IMR-90 (cell line): ENCODE measurements around the gene CRIM1. TPM values are rescaled to one million over a fixed set of nuclear protein-coding genes. Genes with fewer than 3 reads are reported as not detected.

Experiments used
- ATAC-seq: fragments of 200-7000 bp; cut with Tn5 transposase; 2 replicates; pipeline ENCODE4 v1.9.1; 2020; ENCODE audit warnings: low read depth, mild to moderate bottlenecking, moderate library complexity
- BruUV-seq: library from RNA; stranded (reverse); fragments of 400-500 nt; replicated peaks from 2 replicates; lab custom pipeline; 2021; lab: Mats Ljungman, UMichigan
- CTCF ChIA-PET: fragments of 300-600 bp; formaldehyde crosslinking; extraction: SDS; loops from one replicate; lab custom pipeline; 2021; ENCODE audit warnings: antibody characterized with exemption; lab: Yijun Ruan, JAX
- POLR2A ChIA-PET: fragments of 300-600 bp; sonication (Branson Sonifier 250); formaldehyde crosslinking; loops from one replicate; lab custom pipeline; 2022; ENCODE audit warnings: antibody characterized with exemption; ENCODE audit not compliant: unreplicated experiment; lab: Charles Lee
- DNase-seq: peaks from one replicate; pipeline ENCODE4 v3.0.0; 2013
- H2AFZ ChIP-seq: replicated peaks from 2 replicates; pipeline ENCODE3; 2013; ENCODE audit warnings: low read length, mild to moderate bottlenecking; ENCODE audit not compliant: poor library complexity
- H2AK5ac ChIP-seq: 2 replicates; pipeline ENCODE4 v1.6.1; 2013; ENCODE audit warnings: low read depth, low read length, inconsistent platforms
- H2AK9ac ChIP-seq: replicated peaks from 2 replicates; pipeline ENCODE3; 2013; ENCODE audit warnings: mild to moderate bottlenecking, low read depth, low read length, moderate library complexity; ENCODE audit not compliant: poor library complexity
- H2BK120ac ChIP-seq: 2 replicates; pipeline ENCODE4 v1.6.1; 2013; ENCODE audit warnings: low read depth, low read length, inconsistent platforms
- H2BK15ac ChIP-seq: 3 replicates; pipeline ENCODE4 v1.6.1; 2013; ENCODE audit warnings: low read depth, low read length, inconsistent platforms
- H2BK20ac ChIP-seq: 2 replicates; pipeline ENCODE4 v1.6.1; 2013; ENCODE audit warnings: low read depth, mild to moderate bottlenecking, inconsistent platforms, low read length, moderate library complexity
- H2BK5ac ChIP-seq: 2 replicates; pipeline ENCODE4 v1.6.1; 2013; ENCODE audit warnings: mild to moderate bottlenecking, low read depth, low read length, inconsistent platforms; ENCODE audit not compliant: poor library complexity, severe bottlenecking
- H3K14ac ChIP-seq: replicated peaks from 2 replicates; pipeline ENCODE4 v1.6.1; 2013; ENCODE audit warnings: low read depth, low read length, inconsistent platforms
- H3K18ac ChIP-seq: 2 replicates; pipeline ENCODE4 v1.6.1; 2013; ENCODE audit warnings: low read depth, low read length, control low read depth
- H3K23ac ChIP-seq: 2 replicates; pipeline ENCODE4 v1.6.1; 2013; ENCODE audit warnings: low read depth, low read length, inconsistent platforms
- H3K27ac ChIP-seq: 2 replicates; pipeline ENCODE4 v1.5.1; 2013; ENCODE audit warnings: mild to moderate bottlenecking, control low read depth, low read length; ENCODE audit not compliant: insufficient read depth
- H3K27me3 ChIP-seq: 2 replicates; pipeline ENCODE4 v1.6.1; 2013; ENCODE audit warnings: low read length; ENCODE audit not compliant: control insufficient read depth, insufficient read depth
- H3K36me3 ChIP-seq: 2 replicates; pipeline ENCODE4 v1.6.1; 2013; ENCODE audit warnings: low read length, mixed read lengths; ENCODE audit not compliant: control insufficient read depth, insufficient read depth
- H3K4ac ChIP-seq: 2 replicates; pipeline ENCODE4 v1.6.1; 2013; ENCODE audit warnings: low read depth, low read length, inconsistent platforms
- H3K4me1 ChIP-seq: 2 replicates; pipeline ENCODE4 v1.6.1; 2013; ENCODE audit warnings: low read length, mixed read lengths; ENCODE audit not compliant: control insufficient read depth, insufficient read depth
- H3K4me2 ChIP-seq: 2 replicates; pipeline ENCODE4 v1.6.1; 2013; ENCODE audit warnings: low read depth, mild to moderate bottlenecking, control low read depth, low read length, moderate library complexity
- H3K4me3 ChIP-seq: 2 replicates; pipeline ENCODE4 v1.5.1; 2013; ENCODE audit warnings: low read depth, mild to moderate bottlenecking, control low read depth, low read length, moderate library complexity; ENCODE audit not compliant: insufficient read depth
- H3K56ac ChIP-seq: 2 replicates; pipeline ENCODE4 v1.6.1; 2013; ENCODE audit warnings: low read length, inconsistent platforms; ENCODE audit not compliant: insufficient read depth; ENCODE audit errors: extremely low read depth
- H3K79me1 ChIP-seq, 2 experiments: 2 replicates each; pipeline ENCODE4 v1.6.1; 2013; ENCODE audit warnings: low read length in 2 of 2, inconsistent platforms in 1 of 2, low read depth in 1 of 2
- H3K9ac ChIP-seq: 2 replicates; pipeline ENCODE4 v1.6.1; 2013; ENCODE audit warnings: low read depth, low read length, control low read depth
- H3K9me1 ChIP-seq: 2 replicates; pipeline ENCODE4 v1.6.1; 2013; ENCODE audit warnings: low read length, inconsistent platforms; ENCODE audit not compliant: insufficient read depth
- H3K9me3 ChIP-seq: 2 replicates; pipeline ENCODE4 v1.6.1; 2013; ENCODE audit warnings: low read length; ENCODE audit not compliant: control insufficient read depth, insufficient read depth
- H4K20me1 ChIP-seq: 2 replicates; pipeline ENCODE4 v1.6.1; 2013; ENCODE audit warnings: low read length, inconsistent platforms; ENCODE audit not compliant: insufficient read depth
- H4K5ac ChIP-seq: 2 replicates; pipeline ENCODE4 v1.6.1; 2013; ENCODE audit warnings: mild to moderate bottlenecking, low read depth, low read length, control low read depth
- H4K8ac ChIP-seq, 2 experiments: 2 replicates each; pipeline ENCODE4 v1.6.1; 2013; ENCODE audit warnings: low read depth in 2 of 2, low read length in 2 of 2, control low read depth in 1 of 2, inconsistent platforms in 1 of 2
- H4K91ac ChIP-seq: 2 replicates; pipeline ENCODE4 v1.6.1; 2013; ENCODE audit warnings: low read depth, low read length, inconsistent platforms; ENCODE audit not compliant: insufficient read depth
- ELK1 ChIP-seq: fragments of 150-350 bp; IDR thresholded peaks from 2 replicates; pipeline ENCODE4 v1.6.1; 2016; ENCODE audit warnings: low read depth, mild to moderate bottlenecking, low read length, moderate library complexity, borderline replicate concordance
- FOS ChIP-seq: fragments of 150-350 bp; IDR thresholded peaks from 2 replicates; pipeline ENCODE4 v1.6.1; 2016; ENCODE audit warnings: low read depth, low read length
- RFX5 ChIP-seq: IDR thresholded peaks from 2 replicates; pipeline ENCODE4 v1.8.0; 2012; ENCODE audit warnings: low read depth, mild to moderate bottlenecking, low read length, moderate library complexity
- WGBS, 2 experiments: methylation state at CpG; one replicate each; pipeline versions ENCODE4 v1.1.5 to v1.1.7; 2013; ENCODE audit warnings: missing lambda C conversion rate in 2 of 2; ENCODE audit not compliant: insufficient read length in 1 of 2; ENCODE audit errors: extremely low coverage in 2 of 2; 5-methylcytosine and 5-hydroxymethylcytosine counted together
- dilution Hi-C: fragments of 300-500 bp; cut with HindIII; formaldehyde crosslinking; loops from one replicate; pipeline ENCODE4 v1.14.3; 2018; ENCODE audit warnings: low sequenced_read_pairs; ENCODE audit not compliant: unreplicated experiment
- in situ Hi-C: fragments of 300-500 bp; cut with MboI; formaldehyde crosslinking; loops from 3 replicates; pipeline ENCODE4 v1.14.3; 2019; ENCODE audit warnings: low sequenced_read_pairs, inconsistent platforms, mixed read lengths
- intact Hi-C: fragments of 100-400 bp; cut with micrococcal nuclease; formaldehyde crosslinking; loops from 2 replicates; pipeline ENCODE4 v1.10.0; 2022
- polyA plus RNA-seq, 3 experiments: library from polyadenylated mRNA; depleted of rRNA; stranded (reverse); fragments of >200 nt; gene quantifications; 2 replicates each; pipeline ENCODE4 v1.2.3, GENCODE V29; 2012; ENCODE audit warnings: low replicate concordance in 1 of 3
- total RNA-seq: library from RNA; depleted of rRNA; stranded (reverse); fragments of >200 nt; gene quantifications from 2 replicates; pipeline ENCODE4 v1.2.3, GENCODE V29; 2012

Gene CRIM1
- total and polyA plus RNA-seq, 2 of the 4 experiments (the other 2 are of a cell fraction) = 285 to 490 TPM

- Histone ChIP-seq H3K4me3 (no peak overlapping the region), H2AK9ac (no peak overlapping the region), H3K4ac (0 out of 2 replicates have a peak overlapping the region, but pooled peaks have one; percentile 31), H3K9me3 (no peaks in the 10 kb centered on the region), H2AFZ (no peak overlapping the region), H2BK15ac (peak overlapping the region; percentile 9; the same call in 1 of the 3 replicates), H3K4me1 (peaks cover 31% of the 10 kb centered on the region), H3K4me2 (no peak overlapping the region), H2BK20ac (0 out of 2 replicates have a peak overlapping the region, but pooled peaks have one; percentile 34), H3K18ac (no peak overlapping the region), H3K79me1 (peaks cover 26 to 72% of the 10 kb centered on the region in 2 experiments), H2BK5ac (peak overlapping the region; percentile 54), H3K27me3 (no peaks in the 10 kb centered on the region), H2AK5ac (peak overlapping the region; percentile 31; the same call in 1 of the 2 replicates), H3K56ac (no peak overlapping the region), H3K27ac (peak overlapping the region; percentile 38), H3K9ac (no peak overlapping the region), H4K91ac (no peak overlapping the region), H4K8ac (peak overlapping the region in 1 of 2 experiments; percentile 56; a peak in 2 of 4 replicates), H4K20me1 (peaks cover 80% of the 10 kb centered on the region), H3K9me1 (peaks cover 42% of the 10 kb centered on the region), H3K36me3 (peaks cover 14% of the 10 kb centered on the region), H4K5ac (no peak overlapping the region; the same call in 1 of the 2 replicates), H2BK120ac (no peak overlapping the region), H3K14ac (no peak overlapping the region; the same call in 1 of the 2 replicates), H3K23ac (no peak overlapping the region)
- peak; percentile 9; the same call in 1 of the 2 replicates for ATAC-seq
- dilution Hi-C loops (no loop called here), intact Hi-C loops (no loop called here), in situ Hi-C loops (no loop called here)
- POLR2A ChIA-PET = interaction anchor here (0.6 kb wide), 1 partner anchor 42 kb away, joined by 3 read pairs; no protein-coding TSS in a partner anchor
- DNase-seq = peak; percentile 42
- BruUV-seq = no TSS peak
- WGBS, 2 experiments = 90% methylated on average over 2 of the region's 9 CpGs; no CpG with 5 or more reads in 1 of the 2 experiments
- CTCF ChIA-PET = no interaction called here
- peak; percentile 62 for TF ChIP-seq FOS
- TF ChIP-seq RFX5 = 0 out of 2 replicates have a peak, but pooled peaks have one; percentile 15
- TF ChIP-seq ELK1 = no peak
These were observed 41.4 kb downstream of the CRIM1 start for GRCh38 chr2:36396878-36397539.
